GM19463 (cell line): Measurements from ENCODE around the gene KCTD12.

Experiments used
- ATAC-seq: cut with Tn5 transposase; IDR thresholded peaks from one replicate; pipeline ENCODE4 v1.9.1; 2021; ENCODE audit warnings: mild to moderate bottlenecking, moderate library complexity; ENCODE audit not compliant: unreplicated experiment

KCTD12 gene

GRCh38 chr13:76860706-76861105, 25.5 kb downstream of the KCTD12 start:
- ATAC-seq = no peak

GRCh38 chr13:76854894-76855293, 31.3 kb downstream of the KCTD12 start:
- no peak for ATAC-seq

- ATAC-seq = no peak
Observed at GRCh38 chr13:76853921-76854608, 32.1 kb downstream of the KCTD12 start.

- no peak for ATAC-seq
Observed at GRCh38 chr13:76853481-76853880, 32.7 kb downstream of the KCTD12 start.

GRCh38 chr13:76852986-76853385, 33.2 kb downstream of the KCTD12 start:
- no peak for ATAC-seq

- no peak for ATAC-seq
Observed at GRCh38 chr13:76851961-76852360, 34.2 kb downstream of the KCTD12 start.

GRCh38 chr13:76849493-76849892, 36.7 kb downstream of the KCTD12 start:
- ATAC-seq = no peak

GRCh38 chr13:76848596-76848995, 37.6 kb downstream of the KCTD12 start:
- no peak for ATAC-seq

GRCh38 chr13:76846363-76846762, 39.8 kb downstream of the KCTD12 start:
- no peak for ATAC-seq

- no peak for ATAC-seq
Observed at GRCh38 chr13:76845865-76846264, 40.3 kb downstream of the KCTD12 start.

GRCh38 chr13:76845367-76845766, 40.8 kb downstream of the KCTD12 start:
- no peak for ATAC-seq

- ATAC-seq = no peak
Observed at GRCh38 chr13:76837801-76838200, 48.4 kb downstream of the KCTD12 start.

- no peak for ATAC-seq
Observed at GRCh38 chr13:76836311-76836710, 49.9 kb downstream of the KCTD12 start.

GRCh38 chr13:76833441-76833954, 52.7 kb downstream of the KCTD12 start:
- no peak for ATAC-seq

- no peak for ATAC-seq
Observed at GRCh38 chr13:76832258-76832988, 53.8 kb downstream of the KCTD12 start.

GRCh38 chr13:76830805-76831204, 55.4 kb downstream of the KCTD12 start:
- ATAC-seq = no peak
